Hematopoietic multipotent progenitor cell treated with erythropoietin and hydrocortisone succinate and interleukin-3 and kit ligand, for 15 days (in vitro differentiated cells): ENCODE measurements around the gene ACP7.

Experiments
- DNase-seq: peaks from one replicate; pipeline ENCODE4 v3.0.0-alpha.2; 2015; ENCODE audit warnings: low spot score

Gene ACP7

GRCh38 chr19:39150235-39150634, 66.1 kb downstream of the ACP7 start:
- DNase-seq: no peak

DNA sequence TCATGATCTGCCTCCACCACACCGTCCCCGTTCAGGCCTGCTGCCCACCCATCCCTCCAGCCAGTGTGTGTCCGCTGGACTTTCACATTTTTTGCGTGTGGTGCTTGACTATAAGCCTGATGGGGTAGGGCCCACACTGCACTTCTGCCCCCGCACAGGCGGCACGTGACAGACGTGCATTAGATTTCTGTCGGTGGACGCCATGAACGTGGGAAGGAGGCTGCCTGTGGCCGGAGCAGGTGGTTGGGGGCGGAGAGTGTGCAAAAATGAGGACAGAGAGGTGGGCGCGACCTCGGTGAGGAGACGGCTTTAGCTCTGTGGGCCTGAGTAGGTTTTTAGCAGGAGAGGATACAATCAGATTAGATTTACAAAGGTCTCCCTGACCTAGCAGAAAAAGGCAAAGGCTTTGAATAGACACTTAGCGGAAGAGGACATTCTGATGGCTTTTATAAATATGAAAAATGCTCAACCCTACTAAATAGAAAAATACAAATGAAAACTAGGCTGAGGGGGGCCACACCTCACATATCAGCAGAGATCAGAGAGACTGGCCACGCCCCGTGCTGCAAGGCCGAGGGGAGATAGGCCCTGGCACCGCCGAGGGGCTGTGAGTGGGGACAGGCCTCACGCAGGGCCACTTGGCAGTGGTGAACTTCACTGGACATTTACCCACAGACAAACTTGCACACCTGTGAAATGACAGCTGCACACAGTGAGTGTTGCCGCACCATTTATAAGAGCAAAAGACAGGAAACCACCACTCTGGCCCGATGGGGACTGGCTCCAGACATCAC, 66.8 kb downstream of the ACP7 start:
- peak; percentile 32 for DNase-seq

DNA sequence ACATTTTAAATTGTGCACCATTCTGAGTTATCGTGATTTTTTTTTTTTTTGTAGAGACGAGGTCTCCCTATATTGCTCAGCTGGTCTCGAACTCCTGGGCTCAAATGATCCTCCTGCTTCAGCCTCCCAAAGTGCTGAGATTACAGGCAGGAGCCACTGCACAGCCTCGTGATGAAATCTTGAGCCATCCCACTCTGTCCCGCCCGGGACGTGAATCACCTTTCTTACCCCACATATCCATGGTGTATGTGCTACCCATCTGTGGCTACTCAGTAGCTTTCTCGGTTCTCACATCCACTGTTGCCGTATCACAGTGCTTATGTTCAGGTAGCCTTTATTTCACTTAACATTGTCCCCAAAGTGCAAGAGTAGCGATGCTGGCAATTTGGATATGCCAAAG, 67.9 kb downstream of the ACP7 start:
- DNase-seq: no peak

- DNase-seq: no peak
These were observed 70.0 kb downstream of the ACP7 start for GRCh38 chr19:39154100-39154628.

DNA sequence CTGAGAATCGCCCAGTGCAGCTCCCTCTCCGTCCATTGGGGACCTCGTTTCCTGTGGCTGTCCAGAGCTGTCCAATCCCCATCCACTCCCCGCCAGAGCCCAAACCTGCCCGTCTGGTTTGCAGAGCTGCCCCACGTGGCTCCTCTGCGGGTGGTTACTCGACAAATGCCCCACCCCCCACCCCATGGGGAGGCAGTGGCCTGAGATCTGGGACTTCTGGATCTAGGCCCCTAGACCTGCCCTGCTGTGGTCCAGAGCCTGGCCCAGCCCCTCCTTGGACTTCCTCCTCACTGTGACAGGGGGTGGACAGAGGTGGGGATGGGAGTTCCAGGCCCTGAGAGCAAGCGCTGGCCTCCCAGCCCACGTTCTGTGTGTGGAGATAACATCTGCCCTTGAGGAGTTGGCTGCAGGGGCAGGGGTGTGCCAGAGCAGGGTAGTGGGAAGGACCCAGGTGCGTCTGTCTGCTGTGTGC, 70.5 kb downstream of the ACP7 start:
- DNase-seq: no peak

- no peak for DNase-seq
These were observed 71.0 kb downstream of the ACP7 start for GRCh38 chr19:39155114-39155700.

GRCh38 chr19:39155741-39156140, 71.6 kb downstream of the ACP7 start:
- DNase-seq: no peak

GRCh38 chr19:39156326-39157230, 72.4 kb downstream of the ACP7 start:
- no peak for DNase-seq

DNA sequence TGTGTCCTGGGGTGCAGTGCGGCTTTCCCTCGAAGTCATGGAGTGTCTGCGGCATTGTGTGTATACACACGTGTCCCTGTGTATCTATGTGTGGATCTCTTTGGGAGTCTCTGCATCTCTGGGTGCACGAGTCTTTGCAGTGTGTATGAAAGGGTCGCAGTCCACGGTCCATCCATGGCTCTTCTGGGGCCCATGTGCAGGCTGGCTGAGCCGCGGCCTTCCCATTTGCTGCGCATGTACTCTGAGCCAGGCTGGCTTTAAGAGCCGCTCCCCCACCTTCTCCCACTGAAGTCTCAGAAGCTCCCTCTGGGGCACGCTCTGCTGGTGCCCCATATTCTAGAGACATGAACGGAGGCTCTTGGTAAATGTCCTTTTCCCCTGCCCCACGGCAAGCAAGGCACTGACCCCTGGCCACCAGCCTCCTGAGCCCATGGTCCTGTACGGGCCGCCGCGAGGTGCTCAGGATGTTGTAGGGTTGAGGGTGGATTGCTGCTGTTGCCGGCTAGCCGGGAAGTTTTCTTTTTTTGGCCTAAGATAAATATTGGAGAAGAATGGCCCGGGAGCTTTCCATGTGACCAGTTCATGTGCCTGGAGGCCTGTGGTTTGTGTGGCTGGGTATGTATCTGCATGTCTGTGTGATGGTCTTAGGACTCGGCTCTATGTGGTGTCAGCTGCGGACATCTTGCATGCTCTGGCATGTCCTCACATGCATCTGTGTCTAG, 73.3 kb downstream of the ACP7 start:
- DNase-seq: no peak

- DNase-seq: no peak
These were observed 73.8 kb downstream of the ACP7 start for GRCh38 chr19:39157997-39158389.

GRCh38 chr19:39158646-39159260, 74.6 kb downstream of the ACP7 start:
- no peak for DNase-seq

- DNase-seq: no peak
These were observed 76.3 kb downstream of the ACP7 start for GRCh38 chr19:39160523-39160861.
